OCI-LY7 (cell line): ENCODE data around the gene NLGN1.

ENCODE experiments used
- CTCF ChIP-seq: fragments of 200-600 bp; sonication (generic); conservative IDR thresholded peaks from 2 replicates; pipeline ENCODE4 v1.5.1; 2014; ENCODE audit warnings: mild to moderate bottlenecking, antibody characterized with exemption, low read length, moderate library complexity, mixed read lengths
- EZH2phosphoT487 ChIP-seq: fragments of 200-600 bp; sonication (generic); IDR thresholded peaks from 2 replicates; pipeline ENCODE4 v1.6.1; 2018; ENCODE audit warnings: low read depth, borderline replicate concordance, mild to moderate bottlenecking, mixed run types, antibody characterized with exemption, low read length, moderate library complexity, mixed read lengths

GRCh38 chr3:174202116-174202515 lies 804.6 kb downstream of the NLGN1 start:
- TF ChIP-seq CTCF: no peak
- TF ChIP-seq EZH2phosphoT487: no peak
